CD14-positive monocyte (primary cell): ENCODE results near the gene KLHL41. TPM values are rescaled to one million over a fixed set of nuclear protein-coding genes. Genes with fewer than 3 reads are reported as not detected.

Source experiments
- DNase-seq, 3 donors: peaks; one replicate each; pipeline ENCODE4 v3.0.0-alpha.2; 2011 to 2022
- H2AFZ ChIP-seq: 2 replicates; pipeline ENCODE4 v1.6.0; 2012; ENCODE audit warnings: mild to moderate bottlenecking, low read depth, low read length, inconsistent platforms; ENCODE audit not compliant: insufficient read depth, poor library complexity, severe bottlenecking
- H3K27ac ChIP-seq, 2 donors: 1 replicate in 1 of 2; 2 replicates in 1 of 2; pipeline ENCODE4 v1.5.1; 2012 to 2013; ENCODE audit warnings: low read length in 2 of 2, control low read depth in 1 of 2, inconsistent platforms in 1 of 2, low read depth in 1 of 2, mild to moderate bottlenecking in 1 of 2
- H3K27me3 ChIP-seq, 2 donors: one replicate each; pipeline versions ENCODE4 v1.6.0 to v1.6.1; 2011 to 2013; ENCODE audit warnings: low read length in 2 of 2; ENCODE audit not compliant: control insufficient read depth in 2 of 2, insufficient read depth in 2 of 2
- H3K36me3 ChIP-seq, 2 donors: replicated peaks in 1 of 2; 1 replicate in 1 of 2; 2 replicates in 1 of 2; pipeline versions ENCODE4 v1.5.1 to v1.6.1; 2012 to 2013; ENCODE audit warnings: low read length in 2 of 2, control low read depth in 1 of 2, inconsistent platforms in 1 of 2, mild to moderate bottlenecking in 1 of 2; ENCODE audit not compliant: insufficient read depth in 2 of 2, control insufficient read depth in 1 of 2
- H3K4me1 ChIP-seq, 2 donors: 1 replicate in 1 of 2; 2 replicates in 1 of 2; pipeline versions ENCODE4 v1.5.1 to v1.6.1; 2012 to 2013; ENCODE audit warnings: low read length in 2 of 2, control low read depth in 1 of 2, inconsistent platforms in 1 of 2, mild to moderate bottlenecking in 1 of 2, moderate library complexity in 1 of 2; ENCODE audit not compliant: insufficient read depth in 2 of 2, control insufficient read depth in 1 of 2
- H3K4me2 ChIP-seq: replicated peaks from 2 replicates; pipeline ENCODE3; 2012; ENCODE audit warnings: low read length, moderate library complexity, mild to moderate bottlenecking; ENCODE audit not compliant: poor library complexity, severe bottlenecking; ENCODE audit errors: extremely low read depth
- H3K4me3 ChIP-seq, 3 experiments: fragments of 200-600 bp in 1 of 3; sonication (generic) in 1 of 3; replicated peaks in 1 of 3; 1 replicate in 2 of 3; 2 replicates in 1 of 3; pipeline ENCODE4 v1.5.1; 2011 to 2013; ENCODE audit warnings: low read length in 3 of 3, mild to moderate bottlenecking in 3 of 3, control low read depth in 2 of 3, low read depth in 2 of 3, inconsistent platforms in 1 of 3, moderate library complexity in 1 of 3
- H3K79me2 ChIP-seq: 2 replicates; pipeline ENCODE4 v1.6.0; 2012; ENCODE audit warnings: mild to moderate bottlenecking, control low read depth, inconsistent platforms, low read length, moderate library complexity; ENCODE audit not compliant: insufficient read depth
- H3K9ac ChIP-seq: 2 replicates; pipeline ENCODE4 v1.6.0; 2017; ENCODE audit warnings: low read length, mild to moderate bottlenecking; ENCODE audit not compliant: insufficient read depth, poor library complexity, severe bottlenecking
- H3K9me3 ChIP-seq, 2 donors: replicated peaks in 1 of 2; 1 replicate in 1 of 2; 2 replicates in 1 of 2; pipeline versions ENCODE4 v1.5.1 to v1.6.1; 2012 to 2013; ENCODE audit warnings: low read length in 2 of 2, control low read depth in 1 of 2; ENCODE audit not compliant: control insufficient read depth in 1 of 2, insufficient read depth in 1 of 2
- H4K20me1 ChIP-seq: 2 replicates; pipeline ENCODE4 v1.6.0; 2012; ENCODE audit warnings: mild to moderate bottlenecking, low read length, control low read depth, moderate library complexity; ENCODE audit not compliant: insufficient read depth
- H3K27ac Mint-ChIP-seq, 7 donors: one replicate each; pipeline ENCODE4 v1.8.0; 2020; ENCODE audit warnings: mild to moderate bottlenecking in 7 of 7, mixed read lengths in 7 of 7, moderate library complexity in 6 of 7, inconsistent platforms in 2 of 7
- H3K27me3 Mint-ChIP-seq, 3 donors: one replicate each; pipeline ENCODE4 v1.8.0; 2021 to 2022; ENCODE audit warnings: low read depth in 3 of 3, mild to moderate bottlenecking in 3 of 3, mixed read lengths in 3 of 3, moderate library complexity in 3 of 3, inconsistent platforms in 1 of 3
- H3K36me3 Mint-ChIP-seq, 2 donors: one replicate each; pipeline ENCODE4 v1.8.0; 2020; ENCODE audit warnings: mixed read lengths in 2 of 2, inconsistent platforms in 1 of 2, mild to moderate bottlenecking in 1 of 2
- H3K4me1 Mint-ChIP-seq: one replicate; pipeline ENCODE4 v1.8.0; 2020; ENCODE audit warnings: mild to moderate bottlenecking, mixed read lengths
- H3K4me3 Mint-ChIP-seq, 2 donors: one replicate each; pipeline ENCODE4 v1.8.0; 2020; ENCODE audit warnings: mild to moderate bottlenecking in 2 of 2, mixed read lengths in 2 of 2, moderate library complexity in 1 of 2
- H3K9me3 Mint-ChIP-seq, 7 donors: one replicate each; pipeline ENCODE4 v1.8.0; 2020 to 2022; ENCODE audit warnings: mixed read lengths in 7 of 7, mild to moderate bottlenecking in 6 of 7, moderate library complexity in 6 of 7, inconsistent platforms in 2 of 7
- CTCF ChIP-seq: fragments of 200-600 bp; IDR thresholded peaks from one replicate; pipeline ENCODE4 v1.8.0; 2022; ENCODE audit warnings: antibody characterized with exemption, mild to moderate bottlenecking
- WGBS: methylation state at CpG from one replicate; pipeline ENCODE4 v1.1.5; 2013; ENCODE audit warnings: missing lambda C conversion rate; ENCODE audit not compliant: insufficient coverage; 5-methylcytosine and 5-hydroxymethylcytosine counted together
- intact Hi-C, 2 donors: fragments of 100-400 bp; cut with micrococcal nuclease; formaldehyde crosslinking; loops; one replicate each; pipeline versions ENCODE4 v1.15.0 to v1.15.1; 2023
- polyA plus RNA-seq, 3 donors: library from polyadenylated mRNA; depleted of rRNA in 1 of 3; unstranded in 2 of 3; stranded (reverse) in 1 of 3; fragments of 300-500 nt in 2 of 3; fragments of >200 nt in 1 of 3; fragmentation: Illumina TruSeq in 2 of 3; gene quantifications; 1 replicate in 2 of 3; 2 replicates in 1 of 3; pipeline ENCODE4 v1.2.3, GENCODE V29; 2012 to 2021

KLHL41 gene
- polyA plus RNA-seq, 3 donors: not detected

DNA sequence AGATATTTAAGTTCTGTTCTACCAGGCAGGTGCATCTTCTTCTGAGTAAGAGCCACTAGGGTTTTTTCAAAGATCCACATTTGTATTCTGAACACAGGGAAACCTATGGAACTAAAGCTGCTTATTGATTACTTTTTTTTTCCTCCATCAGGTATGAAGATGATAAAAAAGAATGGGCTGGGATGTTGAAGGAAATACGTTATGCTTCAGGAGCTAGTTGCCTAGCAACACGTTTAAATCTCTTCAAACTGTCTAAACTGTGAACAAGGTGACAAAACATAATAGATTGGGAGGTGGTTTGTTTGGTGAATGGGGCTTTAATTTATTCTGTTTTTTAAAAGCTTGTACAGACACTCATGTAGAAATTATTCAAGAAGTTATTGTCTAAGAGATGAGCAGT, 15.9 kb downstream of the KLHL41 start:
- H3K36me3 ChIP-seq: peaks cover 7 to 16% of the 10 kb centered on the region in 2 donors
- H4K20me1 ChIP-seq: no peaks in the 10 kb centered on the region
- H3K27ac ChIP-seq: no peak overlapping the region
- no peaks in the 10 kb centered on the region for H3K4me1 ChIP-seq
- intact Hi-C loops: loop anchor here (10.0 kb wide), 1 partner anchor 399 kb away; no protein-coding TSS in a partner anchor
- no peaks in the 10 kb centered on the region for H3K9me3 ChIP-seq
- Mint-ChIP-seq H3K27ac (no peak overlapping the region), H3K36me3 (peaks cover 14 to 19% of the 10 kb centered on the region in 2 donors), H3K4me1 (no peaks in the 10 kb centered on the region), H3K27me3 (no peaks in the 10 kb centered on the region), H3K9me3 (no peaks in the 10 kb centered on the region), H3K4me3 (no peak overlapping the region)
- H3K27me3 ChIP-seq: no peaks in the 10 kb centered on the region
- H3K4me3 ChIP-seq: no peak overlapping the region
- H3K4me2 ChIP-seq: no peak overlapping the region
- TF ChIP-seq CTCF: no peak
- no CpG with 5 or more reads among the region's 2 CpGs for WGBS
- H2AFZ ChIP-seq: no peak overlapping the region
- DNase-seq: no peak
- no peak overlapping the region for H3K9ac ChIP-seq
- H3K79me2 ChIP-seq: no peaks in the 10 kb centered on the region

- Histone ChIP-seq H3K4me2 (no peak overlapping the region), H3K27me3 (no peaks in the 10 kb centered on the region), H3K27ac (no peak overlapping the region), H4K20me1 (no peaks in the 10 kb centered on the region), H2AFZ (no peak overlapping the region), H3K9ac (no peak overlapping the region), H3K36me3 (peaks cover 16 to 26% of the 10 kb centered on the region in 2 donors), H3K9me3 (no peaks in the 10 kb centered on the region), H3K79me2 (no peaks in the 10 kb centered on the region), H3K4me3 (no peak overlapping the region), H3K4me1 (no peaks in the 10 kb centered on the region)
- H3K4me1 Mint-ChIP-seq: no peaks in the 10 kb centered on the region
- intact Hi-C loops: loop anchor here (10.0 kb wide), 1 partner anchor 398 kb away; no protein-coding TSS in a partner anchor
- peaks cover 18 to 24% of the 10 kb centered on the region in 2 donors for H3K36me3 Mint-ChIP-seq
- no peak for DNase-seq
- no peak overlapping the region for H3K4me3 Mint-ChIP-seq
- no peak for TF ChIP-seq CTCF
- H3K27ac Mint-ChIP-seq: no peak overlapping the region
- no peaks in the 10 kb centered on the region for H3K9me3 Mint-ChIP-seq
- no peaks in the 10 kb centered on the region for H3K27me3 Mint-ChIP-seq
These were observed 16.9 kb downstream of the KLHL41 start for GRCh38 chr2:169526451-169526850.
